ENCODE measurements around the gene ANTXRL. TPM values are rescaled to one million over a fixed set of nuclear protein-coding genes. Genes with fewer than 3 reads are reported as not detected.

The ANTXRL gene
- total RNA-seq, 1 donor from 2014 or later: not detected

GRCh38 chr10:46282842-46283574, 3.8 kb upstream of the ANTXRL start:
- Mint-ChIP-seq H3K27ac (ENCODE audit: unreplicated experiment) (no peak overlapping the region), H3K27me3 (ENCODE audit: unreplicated experiment) (peaks cover 11% of the 10 kb centered on the region), H3K4me3 (ENCODE audit: unreplicated experiment) (no peak overlapping the region)

GRCh38 chr10:46283580-46284285, 3.1 kb upstream of the ANTXRL start:
- no peaks in the 10 kb centered on the region for H3K9me3 Mint-ChIP-seq (ENCODE audit: unreplicated experiment)
- DNase-seq (ENCODE audit: low spot score): no peak
- no peak for TF ChIP-seq CTCF (IDR thresholded peaks at IDR 0.05; ENCODE audit: unreplicated experiment)
- peaks cover 2% of the 10 kb centered on the region for H3K4me1 Mint-ChIP-seq (ENCODE audit: unreplicated experiment)
- peak overlapping the region; percentile 93 for H3K4me3 Mint-ChIP-seq (ENCODE audit: unreplicated experiment)
- peak overlapping the region; percentile 72 for H3K27ac Mint-ChIP-seq (ENCODE audit: unreplicated experiment)
- H3K27me3 Mint-ChIP-seq (ENCODE audit: unreplicated experiment): peaks cover 11% of the 10 kb centered on the region
- H3K36me3 Mint-ChIP-seq (ENCODE audit: low read depth, unreplicated experiment): no peaks in the 10 kb centered on the region

More at GRCh38 chr10:46282842-46283574, 3.8 kb upstream of the ANTXRL start:
- no peaks in the 10 kb centered on the region for H3K9me3 Mint-ChIP-seq (ENCODE audit: unreplicated experiment)
- peaks cover 2% of the 10 kb centered on the region for H3K4me1 Mint-ChIP-seq (ENCODE audit: unreplicated experiment)
- DNase-seq (ENCODE audit: low spot score): peak; percentile 40
- TF ChIP-seq CTCF (IDR thresholded peaks at IDR 0.05; ENCODE audit: unreplicated experiment): no peak
- H3K36me3 Mint-ChIP-seq (ENCODE audit: low read depth, unreplicated experiment): no peaks in the 10 kb centered on the region

GRCh38 chr10:46284286-46285229, 2.2 kb upstream of the ANTXRL start:
- peaks cover 2% of the 10 kb centered on the region for H3K4me1 Mint-ChIP-seq (ENCODE audit: unreplicated experiment)
- H3K9me3 Mint-ChIP-seq (ENCODE audit: unreplicated experiment): no peaks in the 10 kb centered on the region
- peaks cover 11% of the 10 kb centered on the region for H3K27me3 Mint-ChIP-seq (ENCODE audit: unreplicated experiment)
- H3K36me3 Mint-ChIP-seq (ENCODE audit: low read depth, unreplicated experiment): no peaks in the 10 kb centered on the region
- peak overlapping the region; percentile 93 for H3K4me3 Mint-ChIP-seq (ENCODE audit: unreplicated experiment)
- peak; percentile 51 for DNase-seq (ENCODE audit: low spot score)
- TF ChIP-seq CTCF (IDR thresholded peaks at IDR 0.05; ENCODE audit: unreplicated experiment): no peak
- H3K27ac Mint-ChIP-seq (ENCODE audit: unreplicated experiment): peak overlapping the region; percentile 72

- H3K4me1 Mint-ChIP-seq (ENCODE audit: unreplicated experiment): peaks cover 2% of the 10 kb centered on the region
- TF ChIP-seq CTCF (IDR thresholded peaks at IDR 0.05; ENCODE audit: unreplicated experiment): no peak
- H3K27me3 Mint-ChIP-seq (ENCODE audit: unreplicated experiment): peaks cover 11% of the 10 kb centered on the region
- DNase-seq (ENCODE audit: low spot score): no peak
- no peak overlapping the region for H3K27ac Mint-ChIP-seq (ENCODE audit: unreplicated experiment)
- no peaks in the 10 kb centered on the region for H3K36me3 Mint-ChIP-seq (ENCODE audit: low read depth, unreplicated experiment)
- no peaks in the 10 kb centered on the region for H3K9me3 Mint-ChIP-seq (ENCODE audit: unreplicated experiment)
- H3K4me3 Mint-ChIP-seq (ENCODE audit: unreplicated experiment): peak overlapping the region; percentile 85
Observed at GRCh38 chr10:46285300-46285699, 1.5 kb upstream of the ANTXRL start.

Measured in endothelial cell (in vitro differentiated cells).